ENCODE measurements around the gene ATF6.

- TF ChIP-seq CTCF (IDR thresholded peaks at IDR 0.05) (no peak), POLR2AphosphoS5 (IDR thresholded peaks at IDR 0.05; ENCODE audit: low read depth, low read length) (no peak), TCF7L2 (IDR thresholded peaks at IDR 0.05; ENCODE audit: low read depth, low read length) (no peak), SIN3A (IDR thresholded peaks at IDR 0.05; ENCODE audit: borderline replicate concordance, insufficient read depth, low read depth, low read length) (no peak), REST (IDR thresholded peaks at IDR 0.05; ENCODE audit: insufficient read depth in 1 of 2, low read depth in 2 of 2, low read length in 1 of 2) (no peak)
Measured at GRCh38 chr1:161970036-161970435, 203.9 kb downstream of the ATF6 start.

Measured in Panc1 (cell line).